ENCODE measurements around the gene PROK2.

DNA sequence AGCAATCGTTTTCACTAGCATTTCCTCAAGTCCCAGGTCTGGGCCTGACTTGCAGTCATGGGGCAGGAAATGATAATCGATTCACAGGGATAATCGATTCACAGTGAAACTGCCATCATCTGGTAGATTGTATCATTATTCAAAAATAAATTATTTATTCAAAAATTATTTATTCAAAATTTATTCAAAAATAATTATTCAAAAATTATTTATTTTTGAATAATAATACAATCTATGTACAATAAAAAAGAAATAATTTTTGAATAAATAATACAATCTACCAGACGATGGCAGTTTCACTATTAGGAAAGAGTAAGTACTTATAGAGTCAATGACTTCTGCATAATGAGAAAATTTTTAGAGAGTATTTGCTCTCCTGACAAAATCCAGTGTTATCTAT is 28.1 kb upstream of the PROK2 start:
- TF ChIP-seq, protein P1, sequence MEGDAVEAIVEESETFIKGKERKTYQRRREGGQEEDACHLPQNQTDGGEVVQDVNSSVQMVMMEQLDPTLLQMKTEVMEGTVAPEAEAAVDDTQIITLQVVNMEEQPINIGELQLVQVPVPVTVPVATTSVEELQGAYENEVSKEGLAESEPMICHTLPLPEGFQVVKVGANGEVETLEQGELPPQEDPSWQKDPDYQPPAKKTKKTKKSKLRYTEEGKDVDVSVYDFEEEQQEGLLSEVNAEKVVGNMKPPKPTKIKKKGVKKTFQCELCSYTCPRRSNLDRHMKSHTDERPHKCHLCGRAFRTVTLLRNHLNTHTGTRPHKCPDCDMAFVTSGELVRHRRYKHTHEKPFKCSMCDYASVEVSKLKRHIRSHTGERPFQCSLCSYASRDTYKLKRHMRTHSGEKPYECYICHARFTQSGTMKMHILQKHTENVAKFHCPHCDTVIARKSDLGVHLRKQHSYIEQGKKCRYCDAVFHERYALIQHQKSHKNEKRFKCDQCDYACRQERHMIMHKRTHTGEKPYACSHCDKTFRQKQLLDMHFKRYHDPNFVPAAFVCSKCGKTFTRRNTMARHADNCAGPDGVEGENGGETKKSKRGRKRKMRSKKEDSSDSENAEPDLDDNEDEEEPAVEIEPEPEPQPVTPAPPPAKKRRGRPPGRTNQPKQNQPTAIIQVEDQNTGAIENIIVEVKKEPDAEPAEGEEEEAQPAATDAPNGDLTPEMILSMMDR (IDR thresholded peaks at IDR 0.05): no peak
- no peak for TF ChIP-seq POLR2A (IDR thresholded peaks at IDR 0.05)

Data from lower leg skin (tissue), 3 donors.